Adrenal gland (tissue), 12 donors: ENCODE data around the gene MCOLN3. TPM values are rescaled to one million over a fixed set of nuclear protein-coding genes. Genes with fewer than 3 reads are reported as not detected.

ENCODE experiments used
- DNase-seq, 7 donors: peaks; one replicate each; pipeline ENCODE4 v3.0.0-alpha.2; 2019 to 2020
- H3K27ac ChIP-seq, 5 donors: fragments of 200-600 bp; sonication (generic) in 4 of 5; 1 replicate in 3 of 5; 2 replicates in 2 of 5; pipeline versions ENCODE4 v1.5.1 to v1.8.0; 2016 to 2020; ENCODE audit warnings: mild to moderate bottlenecking in 1 of 5
- H3K27me3 ChIP-seq: fragments of 200-600 bp; 2 replicates; pipeline ENCODE4 v1.8.0; 2021
- H3K36me3 ChIP-seq, 2 donors: fragments of 200-600 bp; replicated peaks in 1 of 2; 1 replicate in 1 of 2; 2 replicates in 1 of 2; pipeline versions ENCODE4 v1.5.1 to v1.8.0; 2018 to 2022
- H3K4me1 ChIP-seq, 2 donors: fragments of 200-600 bp; replicated peaks in 1 of 2; 1 replicate in 1 of 2; 2 replicates in 1 of 2; pipeline versions ENCODE4 v1.5.1 to v1.8.0; 2018 to 2021
- H3K4me3 ChIP-seq, 4 donors: fragments of 200-600 bp; sonication (generic) in 3 of 4; one replicate each; pipeline ENCODE4 v1.5.1; 2016 to 2018
- H3K9me3 ChIP-seq, 3 donors: fragments of 200-600 bp; sonication (generic) in 1 of 3; replicated peaks in 1 of 3; 1 replicate in 2 of 3; 2 replicates in 1 of 3; pipeline versions ENCODE4 v1.5.1 to v1.8.0; 2016 to 2021
- CTCF ChIP-seq, 6 experiments: fragments of 450-650 bp in 4 of 6; fragments of 200-600 bp in 2 of 6; sonication (generic) in 1 of 6; IDR thresholded peaks; 1 replicate in 5 of 6; 2 replicates in 1 of 6; pipeline versions ENCODE4 v1.5.1 to v1.8.0; 2016 to 2021; ENCODE audit warnings: antibody characterized with exemption in 6 of 6, mild to moderate bottlenecking in 2 of 6, moderate library complexity in 1 of 6
- POLR2A ChIP-seq, 2 donors: fragments of 450-650 bp; IDR thresholded peaks; one replicate each; pipeline ENCODE4 v1.6.1; 2017; ENCODE audit warnings: antibody characterized with exemption in 2 of 2, mild to moderate bottlenecking in 2 of 2, moderate library complexity in 1 of 2
- WGBS, 4 donors: extraction: QIAGEN DNeasy Blood & Tissue Kit in 2 of 4; methylation state at CpG; one replicate each; pipeline versions ENCODE4 v1.1.5 to v1.1.7; 2013 to 2017; 5-methylcytosine and 5-hydroxymethylcytosine counted together
- intact Hi-C, 2 donors: fragments of 100-400 bp; cut with DNase I; formaldehyde crosslinking; loops; one replicate each; pipeline versions ENCODE4 v1.14.1 to v1.15.0; 2022 to 2023
- polyA plus RNA-seq, 3 donors: library from polyadenylated mRNA; stranded (reverse); fragments of 200-250 nt in 2 of 3; fragments of 350-450 nt in 1 of 3; fragmentation: Illumina TruSeq in 1 of 3; extraction: RNeasy Lipid Tissue Mini Kit (QIAGEN cat#74804) in 1 of 3; gene quantifications; one replicate each; pipeline ENCODE4 v1.2.3, GENCODE V29; 2013 to 2014
- total RNA-seq, 9 donors: library from RNA; depleted of rRNA in 4 of 9; stranded (reverse); fragments of >200 nt in 4 of 9; fragments of 120-200 nt in 1 of 9; fragmentation: NEBNext Ultra II Directional in 1 of 9; extraction: Animal tissue kit (Norgen Biotek cat#: 25700) in 1 of 9; gene quantifications; one replicate each; pipeline versions ENCODE4 v1.1.0 to v1.2.4, GENCODE V29; 2013 to 2023
- donor health status: healthy with polysubstance abuse.
- donor health status: Bipolar disorder and iron deficiency.
- donor health status: DM: yes; HTN: yes; CAD: no.
- donor health status: DM: no; HTN: no; CAD: no.
- donor health status: DM: no; HTN: no; CAD: no.
- donor health status: DM: yes; HTN: yes; CAD: no.

Gene MCOLN3
- total and polyA plus RNA-seq, 12 donors, result 0.94 to 183 (median 56.6) TPM

- no peak overlapping the region for H3K27ac ChIP-seq
- H3K4me1 ChIP-seq, result peaks cover 0 to 8% of the 10 kb centered on the region in 2 donors
- H3K27me3 ChIP-seq, result peaks cover 16% of the 10 kb centered on the region
- WGBS, 4 donors, result 39 to 58% (median 48%) methylated on average over 10 to 11 of the region's 11 CpGs
- no peak overlapping the region for H3K4me3 ChIP-seq
- H3K9me3 ChIP-seq, result no peaks in the 10 kb centered on the region
- TF ChIP-seq CTCF (IDR thresholded peaks at IDR 0.05) (no peak), POLR2A (IDR thresholded peaks at IDR 0.05) (no peak)
- intact Hi-C loops, result no loop called here
- DNase-seq, result no peak
- H3K36me3 ChIP-seq, result no peaks in the 10 kb centered on the region
Observed at GRCh38 chr1:85049735-85050166, 1.5 kb upstream of the MCOLN3 start.

GRCh38 chr1:85047472-85048295 is 616 bp downstream of the MCOLN3 start:
- intact Hi-C loops, result no loop called here
- H3K4me1 ChIP-seq, result peaks cover 0 to 8% of the 10 kb centered on the region in 2 donors
- peak overlapping the region in 2 of 4 donors; percentile 38 to 62 for H3K4me3 ChIP-seq
- no peaks in the 10 kb centered on the region for H3K9me3 ChIP-seq
- WGBS, 4 donors, result 2 to 9% (median 6%) methylated on average over 13 to 55 of the region's 55 CpGs
- H3K27me3 ChIP-seq, result peaks cover 16% of the 10 kb centered on the region
- TF ChIP-seq POLR2A (IDR thresholded peaks at IDR 0.05) (no peak), CTCF (IDR thresholded peaks at IDR 0.05) (no peak)
- DNase-seq, result peak in 5 of 7 donors; percentile 16 to 29 (median 28)
- peak overlapping the region in 3 of 5 donors; percentile 24 to 68 (median 66) for H3K27ac ChIP-seq
- no peaks in the 10 kb centered on the region for H3K36me3 ChIP-seq

GRCh38 chr1:85047144-85047471 is 1.2 kb downstream of the MCOLN3 start:
- intact Hi-C loops, result no loop called here
- 20 to 30% (median 23%) methylated on average over 5 to 12 of the region's 12 CpGs for WGBS, 4 donors
- TF ChIP-seq POLR2A (IDR thresholded peaks at IDR 0.05), result no peak
- TF ChIP-seq CTCF (IDR thresholded peaks at IDR 0.05), result no peak
- Histone ChIP-seq H3K27ac (peak overlapping the region in 1 of 5 donors; percentile 68), H3K9me3 (no peaks in the 10 kb centered on the region), H3K27me3 (peaks cover 16% of the 10 kb centered on the region), H3K4me1 (peaks cover 0 to 8% of the 10 kb centered on the region in 2 donors), H3K36me3 (no peaks in the 10 kb centered on the region), H3K4me3 (peak overlapping the region in 2 of 4 donors; percentile 38 to 62)
- no peak for DNase-seq

- TF ChIP-seq CTCF (IDR thresholded peaks at IDR 0.05) (no peak), POLR2A (IDR thresholded peaks at IDR 0.05) (no peak)
- Histone ChIP-seq H3K4me1 (no peaks in the 10 kb centered on the region), H3K4me3 (no peak overlapping the region), H3K36me3 (no peaks in the 10 kb centered on the region), H3K9me3 (no peaks in the 10 kb centered on the region), H3K27ac (no peak overlapping the region), H3K27me3 (no peaks in the 10 kb centered on the region)
- no peak for DNase-seq
- intact Hi-C loops, result no loop called here
Observed at GRCh38 chr1:85042413-85042812, 5.9 kb downstream of the MCOLN3 start.
